Endothelial cell (in vitro differentiated cells): Measurements from ENCODE around the gene PRDM15. TPM values are rescaled to one million over a fixed set of nuclear protein-coding genes. Genes with fewer than 3 reads are reported as not detected.

Source experiments
- DNase-seq: peaks from one replicate; pipeline ENCODE4 v3.0.0; 2021; ENCODE audit warnings: low spot score
- H3K27ac Mint-ChIP-seq: one replicate; pipeline ENCODE4 v1.8.0; 2021; ENCODE audit warnings: mixed read lengths, inconsistent platforms; ENCODE audit not compliant: unreplicated experiment
- H3K27me3 Mint-ChIP-seq: one replicate; pipeline ENCODE4 v1.8.0; 2021; ENCODE audit warnings: mild to moderate bottlenecking, moderate library complexity, mixed read lengths, inconsistent platforms; ENCODE audit not compliant: unreplicated experiment
- H3K36me3 Mint-ChIP-seq: one replicate; pipeline ENCODE4 v1.8.0; 2021; ENCODE audit warnings: mild to moderate bottlenecking, low read depth, mixed read lengths, inconsistent platforms; ENCODE audit not compliant: unreplicated experiment
- H3K4me1 Mint-ChIP-seq: one replicate; pipeline ENCODE4 v1.8.0; 2021; ENCODE audit warnings: mild to moderate bottlenecking, mixed read lengths, inconsistent platforms; ENCODE audit not compliant: unreplicated experiment
- H3K4me3 Mint-ChIP-seq: one replicate; pipeline ENCODE4 v1.8.0; 2021; ENCODE audit warnings: mild to moderate bottlenecking, mixed read lengths, inconsistent platforms; ENCODE audit not compliant: unreplicated experiment
- H3K9me3 Mint-ChIP-seq: one replicate; pipeline ENCODE4 v1.8.0; 2021; ENCODE audit warnings: mixed read lengths, inconsistent platforms; ENCODE audit not compliant: unreplicated experiment
- total RNA-seq: library from RNA; stranded (reverse); fragmentation: NEBNext Ultra II Directional; extraction: Animal tissue kit (Norgen Biotek cat#: 25700); gene quantifications from one replicate; pipeline ENCODE4 v1.2.1, GENCODE V29; 2021; ENCODE audit not compliant: unreplicated experiment
- TF ChIP-seq, protein P1 (sequence below): fragments of 200-600 bp; sonication (generic); IDR thresholded peaks from one replicate; pipeline ENCODE4 v1.5.0; 2021; ENCODE audit warnings: antibody characterized with exemption; ENCODE audit not compliant: unreplicated experiment

PRDM15 gene
- total RNA-seq, 1 donor from 2014 or later = 7.5 TPM

DNA sequence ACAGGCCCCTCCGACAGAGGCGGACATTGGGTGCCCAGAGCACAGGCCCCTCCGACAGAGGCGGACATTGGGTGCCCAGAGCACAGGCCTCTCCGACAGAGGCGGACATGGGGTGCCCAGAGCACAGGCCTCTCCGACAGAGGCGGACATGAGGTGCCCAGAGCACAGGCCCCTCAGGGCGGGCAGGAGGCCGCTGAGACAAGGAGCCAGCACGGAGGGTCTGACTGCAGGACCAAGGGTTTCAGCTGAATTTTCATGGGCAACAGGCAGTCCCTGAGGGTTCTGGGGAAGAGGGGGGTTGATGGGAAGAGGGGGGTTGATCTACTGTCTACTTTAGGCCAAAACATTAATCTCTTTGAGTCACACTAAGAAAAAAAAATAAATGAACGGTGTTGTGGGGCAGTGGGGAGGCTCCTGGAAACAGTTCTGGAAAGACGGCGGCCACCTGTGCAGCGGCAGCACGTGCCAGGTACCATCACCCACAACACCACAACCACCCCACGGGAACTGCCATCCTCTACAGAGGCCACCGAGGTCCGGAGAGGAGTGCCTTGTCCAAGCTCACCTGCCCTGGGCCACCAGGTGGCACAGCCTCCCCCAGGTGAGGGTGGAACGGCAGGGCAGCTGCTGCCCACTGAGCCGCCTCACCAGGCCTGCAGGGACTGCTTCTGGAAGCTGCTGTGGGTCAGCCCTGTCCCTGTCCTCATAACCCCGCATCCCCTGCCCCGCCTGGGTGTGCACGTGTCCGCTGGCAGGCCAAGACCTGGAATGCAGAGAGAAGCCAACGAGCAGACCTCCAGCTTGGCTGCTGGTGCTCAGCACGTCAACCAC, 20.5 kb downstream of the PRDM15 start:
- TF ChIP-seq, protein P1, sequence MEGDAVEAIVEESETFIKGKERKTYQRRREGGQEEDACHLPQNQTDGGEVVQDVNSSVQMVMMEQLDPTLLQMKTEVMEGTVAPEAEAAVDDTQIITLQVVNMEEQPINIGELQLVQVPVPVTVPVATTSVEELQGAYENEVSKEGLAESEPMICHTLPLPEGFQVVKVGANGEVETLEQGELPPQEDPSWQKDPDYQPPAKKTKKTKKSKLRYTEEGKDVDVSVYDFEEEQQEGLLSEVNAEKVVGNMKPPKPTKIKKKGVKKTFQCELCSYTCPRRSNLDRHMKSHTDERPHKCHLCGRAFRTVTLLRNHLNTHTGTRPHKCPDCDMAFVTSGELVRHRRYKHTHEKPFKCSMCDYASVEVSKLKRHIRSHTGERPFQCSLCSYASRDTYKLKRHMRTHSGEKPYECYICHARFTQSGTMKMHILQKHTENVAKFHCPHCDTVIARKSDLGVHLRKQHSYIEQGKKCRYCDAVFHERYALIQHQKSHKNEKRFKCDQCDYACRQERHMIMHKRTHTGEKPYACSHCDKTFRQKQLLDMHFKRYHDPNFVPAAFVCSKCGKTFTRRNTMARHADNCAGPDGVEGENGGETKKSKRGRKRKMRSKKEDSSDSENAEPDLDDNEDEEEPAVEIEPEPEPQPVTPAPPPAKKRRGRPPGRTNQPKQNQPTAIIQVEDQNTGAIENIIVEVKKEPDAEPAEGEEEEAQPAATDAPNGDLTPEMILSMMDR = no peak
- H3K36me3 Mint-ChIP-seq = peaks cover 19% of the 10 kb centered on the region
- H3K9me3 Mint-ChIP-seq = no peaks in the 10 kb centered on the region
- peaks cover 8% of the 10 kb centered on the region for H3K4me1 Mint-ChIP-seq
- no peak overlapping the region for H3K27ac Mint-ChIP-seq
- no peak for DNase-seq
- H3K4me3 Mint-ChIP-seq = no peak overlapping the region
- H3K27me3 Mint-ChIP-seq = peaks cover 8% of the 10 kb centered on the region

DNA sequence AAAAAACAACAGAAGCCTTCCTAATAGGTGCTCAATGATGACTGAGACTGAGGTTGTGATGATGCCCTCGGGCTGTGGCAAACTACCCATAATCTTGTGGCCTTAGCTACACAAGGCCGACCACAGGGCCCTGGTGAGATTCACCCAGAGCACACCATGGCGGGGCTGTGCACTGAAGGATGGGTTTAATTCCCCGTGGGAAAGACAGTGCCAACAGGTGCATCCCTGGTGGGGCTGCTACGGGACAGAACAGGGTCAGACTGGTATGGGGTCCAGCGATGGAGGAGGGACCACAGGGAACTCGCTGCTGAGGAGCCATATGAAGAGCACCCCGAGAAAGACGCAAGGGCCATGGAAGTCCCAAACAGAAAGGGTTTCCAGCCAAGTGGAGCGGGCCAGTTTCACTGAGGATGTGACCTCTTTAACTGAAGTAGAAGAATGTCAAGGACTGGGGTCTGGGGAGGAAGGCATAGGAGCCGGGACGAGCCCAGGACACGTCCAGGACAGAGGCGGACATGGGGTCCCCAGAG, 21.3 kb downstream of the PRDM15 start:
- Mint-ChIP-seq H3K36me3 (peaks cover 19% of the 10 kb centered on the region), H3K9me3 (no peaks in the 10 kb centered on the region), H3K4me1 (peaks cover 3% of the 10 kb centered on the region), H3K4me3 (no peak overlapping the region), H3K27me3 (peaks cover 5% of the 10 kb centered on the region), H3K27ac (no peak overlapping the region)
- DNase-seq = no peak
- TF ChIP-seq, protein P1 = no peak

DNA sequence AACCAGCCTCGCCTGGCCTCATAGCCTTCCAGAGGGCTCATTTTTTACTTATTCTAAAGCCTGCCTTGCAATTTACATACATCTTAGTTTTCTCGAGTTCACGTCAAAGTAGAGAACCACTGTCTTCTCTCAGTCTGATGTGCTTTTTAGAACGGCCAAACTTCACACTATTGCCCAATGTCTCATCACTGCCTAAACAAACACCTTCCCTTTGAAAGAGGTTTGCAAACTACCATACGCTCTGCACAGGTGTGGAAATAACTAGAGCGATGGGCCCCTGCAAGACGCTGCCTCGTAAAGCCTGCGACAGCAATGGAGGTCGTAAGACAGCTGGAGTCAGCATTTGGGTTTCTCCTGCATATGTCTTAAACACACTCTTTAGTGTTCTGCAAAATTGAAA, 22.6 kb downstream of the PRDM15 start:
- no peak for DNase-seq
- Mint-ChIP-seq H3K4me3 (peak overlapping the region; percentile 62), H3K27me3 (peaks cover 4% of the 10 kb centered on the region), H3K9me3 (no peaks in the 10 kb centered on the region), H3K4me1 (no peaks in the 10 kb centered on the region), H3K36me3 (peaks cover 19% of the 10 kb centered on the region), H3K27ac (no peak overlapping the region)
- TF ChIP-seq, protein P1 = no peak

DNA sequence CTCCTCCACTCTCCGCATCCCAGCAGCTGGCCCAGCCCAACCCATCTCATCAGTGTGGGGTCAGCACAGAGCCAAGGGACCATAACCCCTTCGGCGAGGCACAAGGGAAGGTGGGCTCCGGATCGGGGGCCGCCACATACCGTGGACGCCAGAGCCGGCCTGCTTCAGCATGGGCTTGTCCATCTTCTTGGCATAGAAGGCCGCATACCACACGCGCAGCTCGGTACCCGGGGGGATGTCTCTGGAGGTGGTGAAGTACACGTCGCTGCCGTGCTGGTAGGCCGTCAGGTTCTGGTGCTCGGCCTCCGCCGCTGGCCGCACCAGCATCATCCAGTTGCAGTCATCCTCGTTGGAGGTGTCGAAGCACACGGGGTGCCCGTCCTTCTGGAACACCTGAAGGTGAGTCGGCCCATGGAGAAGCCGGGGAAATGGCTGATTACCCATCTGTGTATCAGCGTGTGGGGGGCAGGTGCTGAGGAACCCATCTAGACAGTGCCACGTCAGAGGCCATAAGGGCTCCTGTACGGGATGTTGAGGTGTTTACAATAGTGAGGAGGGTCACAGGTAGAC, 24.6 kb downstream of the PRDM15 start:
- TF ChIP-seq, protein P1 = no peak
- H3K27me3 Mint-ChIP-seq = peaks cover 7% of the 10 kb centered on the region
- DNase-seq = no peak
- H3K4me1 Mint-ChIP-seq = no peaks in the 10 kb centered on the region
- peaks cover 19% of the 10 kb centered on the region for H3K36me3 Mint-ChIP-seq
- H3K4me3 Mint-ChIP-seq = peak overlapping the region; percentile 58
- H3K9me3 Mint-ChIP-seq = no peaks in the 10 kb centered on the region
- no peak overlapping the region for H3K27ac Mint-ChIP-seq

DNA sequence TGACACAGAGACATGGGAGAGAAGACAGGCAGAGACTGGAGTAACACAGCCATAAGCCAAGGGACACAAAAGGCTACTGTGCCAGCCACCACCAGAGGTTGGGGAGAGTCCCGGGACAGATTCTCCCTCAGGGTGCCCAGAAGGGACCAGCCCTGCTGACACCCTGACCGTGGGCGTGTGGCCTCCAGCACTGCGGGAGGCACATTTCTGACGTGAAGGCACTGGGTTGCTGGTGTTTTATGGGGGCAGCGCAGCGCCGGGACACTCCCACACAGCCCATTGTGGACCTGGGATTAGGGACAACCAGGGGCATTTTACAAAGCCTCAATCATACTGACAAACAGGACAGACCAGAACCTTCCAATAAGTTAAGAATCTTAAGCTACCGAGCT, 26.2 kb downstream of the PRDM15 start:
- H3K4me3 Mint-ChIP-seq = no peak overlapping the region
- H3K27ac Mint-ChIP-seq = no peak overlapping the region
- H3K4me1 Mint-ChIP-seq = no peaks in the 10 kb centered on the region
- TF ChIP-seq, protein P1 = no peak
- H3K9me3 Mint-ChIP-seq = no peaks in the 10 kb centered on the region
- H3K27me3 Mint-ChIP-seq = peaks cover 7% of the 10 kb centered on the region
- DNase-seq = no peak
- peaks cover 19% of the 10 kb centered on the region for H3K36me3 Mint-ChIP-seq
